Left lung (tissue), 10 donors: ENCODE measurements around the gene GPC1. TPM values are rescaled to one million over a fixed set of nuclear protein-coding genes. Genes with fewer than 3 reads are reported as not detected.

Experiments used
- ATAC-seq: fragments of 200-7000 bp; cut with Tn5 transposase; one replicate; pipeline ENCODE4 v1.9.1; 2020; ENCODE audit warnings: moderate library complexity
- DNase-seq, 4 donors: peaks; one replicate each; pipeline ENCODE4 v3.0.0-alpha.2; 2013 to 2020
- H3K27ac ChIP-seq, 2 donors: fragments of 200-600 bp; sonication (generic) in 1 of 2; one replicate each; pipeline versions ENCODE4 v1.5.0 to v1.8.0; 2020 to 2021
- H3K27me3 ChIP-seq, 2 donors: fragments of 200-600 bp; sonication (generic) in 1 of 2; one replicate each; pipeline versions ENCODE4 v1.5.0 to v1.8.0; 2020 to 2021
- H3K36me3 ChIP-seq, 2 donors: fragments of 200-600 bp; sonication (generic) in 1 of 2; one replicate each; pipeline versions ENCODE4 v1.5.0 to v1.8.0; 2020 to 2021
- H3K4me1 ChIP-seq, 2 donors: fragments of 200-600 bp; one replicate each; pipeline ENCODE4 v1.8.0; 2021
- H3K4me3 ChIP-seq, 2 donors: fragments of 200-600 bp; sonication (generic) in 1 of 2; one replicate each; pipeline versions ENCODE4 v1.5.0 to v1.8.0; 2020 to 2021; ENCODE audit warnings: mild to moderate bottlenecking in 1 of 2
- H3K9me3 ChIP-seq, 2 donors: fragments of 200-600 bp; sonication (generic) in 1 of 2; one replicate each; pipeline versions ENCODE4 v1.5.0 to v1.8.0; 2020 to 2021
- intact Hi-C, 2 donors: fragments of 100-400 bp; cut with DNase I; formaldehyde crosslinking; loops; one replicate each; pipeline versions ENCODE4 v1.11.2 to v1.14.2; 2022
- polyA plus RNA-seq, 6 donors: library from polyadenylated mRNA; unstranded; fragments of 120-200 nt; gene quantifications; one replicate each; pipeline ENCODE4 v1.2.1, GENCODE V29; 2013; ENCODE audit not compliant: insufficient read length in 6 of 6
- total RNA-seq, 2 donors: library from RNA; stranded (reverse); fragmentation: NEBNext Ultra II Directional; extraction: Animal tissue kit (Norgen Biotek cat#: 25700); gene quantifications; one replicate each; pipeline ENCODE4 v1.2.1, GENCODE V29; 2021
- TF ChIP-seq, protein P1 (sequence below), 2 donors: fragments of 200-600 bp; sonication (generic) in 1 of 2; IDR thresholded peaks; one replicate each; pipeline versions ENCODE4 v1.5.0 to v1.8.0; 2021; ENCODE audit warnings: antibody characterized with exemption in 2 of 2
- donor health status: DM: no; HTN: yes; CAD: no.
- donor health status: DM: no; HTN: no; CAD: no.

The GPC1 gene
- total and polyA plus RNA-seq, 8 donors = 24.6 to 63.4 (median 45.3) TPM

DNA sequence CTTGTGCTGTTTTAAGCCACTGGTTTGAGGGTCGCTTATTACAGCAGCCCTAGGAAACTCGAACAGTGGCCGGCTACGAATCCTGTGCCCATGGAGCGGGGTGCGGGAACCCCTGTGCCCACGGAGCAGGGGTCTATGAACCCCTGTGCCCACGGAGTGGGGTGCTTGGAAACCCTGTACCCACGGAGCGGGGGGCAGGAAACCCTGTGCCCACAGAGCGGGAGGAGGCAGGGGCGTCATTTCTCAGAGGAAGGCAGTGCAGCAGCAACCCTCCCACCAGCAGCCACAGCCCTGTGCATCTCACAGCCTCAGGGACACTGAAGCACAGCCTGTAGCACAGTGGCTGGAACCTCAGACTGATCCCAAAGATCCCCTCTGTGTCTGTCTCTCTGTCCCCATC, 34.2 kb upstream of the GPC1 start:
- H3K4me1 ChIP-seq = no peaks in the 10 kb centered on the region
- H3K27me3 ChIP-seq = peaks cover 0 to 16% of the 10 kb centered on the region in 2 donors
- intact Hi-C loops = no loop called here
- no peak for ATAC-seq
- H3K27ac ChIP-seq = no peak overlapping the region
- no peaks in the 10 kb centered on the region for H3K9me3 ChIP-seq
- TF ChIP-seq, protein P1, sequence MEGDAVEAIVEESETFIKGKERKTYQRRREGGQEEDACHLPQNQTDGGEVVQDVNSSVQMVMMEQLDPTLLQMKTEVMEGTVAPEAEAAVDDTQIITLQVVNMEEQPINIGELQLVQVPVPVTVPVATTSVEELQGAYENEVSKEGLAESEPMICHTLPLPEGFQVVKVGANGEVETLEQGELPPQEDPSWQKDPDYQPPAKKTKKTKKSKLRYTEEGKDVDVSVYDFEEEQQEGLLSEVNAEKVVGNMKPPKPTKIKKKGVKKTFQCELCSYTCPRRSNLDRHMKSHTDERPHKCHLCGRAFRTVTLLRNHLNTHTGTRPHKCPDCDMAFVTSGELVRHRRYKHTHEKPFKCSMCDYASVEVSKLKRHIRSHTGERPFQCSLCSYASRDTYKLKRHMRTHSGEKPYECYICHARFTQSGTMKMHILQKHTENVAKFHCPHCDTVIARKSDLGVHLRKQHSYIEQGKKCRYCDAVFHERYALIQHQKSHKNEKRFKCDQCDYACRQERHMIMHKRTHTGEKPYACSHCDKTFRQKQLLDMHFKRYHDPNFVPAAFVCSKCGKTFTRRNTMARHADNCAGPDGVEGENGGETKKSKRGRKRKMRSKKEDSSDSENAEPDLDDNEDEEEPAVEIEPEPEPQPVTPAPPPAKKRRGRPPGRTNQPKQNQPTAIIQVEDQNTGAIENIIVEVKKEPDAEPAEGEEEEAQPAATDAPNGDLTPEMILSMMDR (IDR thresholded peaks at IDR 0.05) = no peak
- DNase-seq = peak in 2 of 4 donors; percentile 11 to 20
- no peaks in the 10 kb centered on the region for H3K36me3 ChIP-seq
- no peak overlapping the region for H3K4me3 ChIP-seq

DNA sequence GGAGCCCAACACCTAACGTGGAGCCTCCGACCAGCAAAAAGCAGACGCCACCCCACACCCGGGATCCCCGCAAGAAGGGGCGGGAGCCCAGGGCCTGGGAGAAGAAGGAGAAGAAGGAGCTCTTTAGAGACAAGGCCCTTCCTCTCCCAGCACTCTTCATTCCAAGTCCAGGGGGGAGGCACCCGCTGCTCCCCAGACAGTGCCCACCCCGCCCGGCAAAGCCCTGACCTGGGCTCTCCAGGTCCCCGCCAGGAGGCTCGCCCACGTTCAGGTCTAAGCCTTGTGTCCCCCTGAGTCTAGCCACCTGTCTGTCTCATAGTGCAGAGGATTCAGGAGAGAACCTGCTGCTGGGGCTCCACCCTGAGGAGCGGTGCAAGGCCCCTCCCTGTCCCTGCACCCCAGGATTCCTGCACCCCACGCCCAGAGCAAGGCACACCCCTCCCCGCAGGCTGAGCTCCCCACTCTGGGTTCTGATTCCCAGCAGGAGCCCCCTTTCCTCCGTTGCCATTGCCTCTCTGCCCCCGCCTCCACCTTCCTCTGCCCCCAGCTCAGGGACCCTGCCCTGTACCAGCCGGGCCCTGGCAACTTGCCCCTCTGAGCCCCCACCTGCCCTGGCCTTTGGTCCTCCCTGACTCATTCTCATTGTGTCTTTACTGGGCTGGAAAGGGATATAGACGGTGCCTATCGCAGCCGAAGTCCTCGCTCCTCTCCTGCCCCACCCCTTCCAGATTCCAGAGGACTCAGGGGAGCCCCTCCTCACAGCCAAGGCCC, 33.5 kb upstream of the GPC1 start:
- no peak overlapping the region for H3K27ac ChIP-seq
- intact Hi-C loops = no loop called here
- peaks cover 0 to 16% of the 10 kb centered on the region in 2 donors for H3K27me3 ChIP-seq
- H3K4me1 ChIP-seq = no peaks in the 10 kb centered on the region
- ATAC-seq = no peak
- DNase-seq = peak in 2 of 4 donors; percentile 24 to 60
- no peak overlapping the region for H3K4me3 ChIP-seq
- TF ChIP-seq, protein P1 (IDR thresholded peaks at IDR 0.05) = no peak
- no peaks in the 10 kb centered on the region for H3K9me3 ChIP-seq
- H3K36me3 ChIP-seq = no peaks in the 10 kb centered on the region

DNA sequence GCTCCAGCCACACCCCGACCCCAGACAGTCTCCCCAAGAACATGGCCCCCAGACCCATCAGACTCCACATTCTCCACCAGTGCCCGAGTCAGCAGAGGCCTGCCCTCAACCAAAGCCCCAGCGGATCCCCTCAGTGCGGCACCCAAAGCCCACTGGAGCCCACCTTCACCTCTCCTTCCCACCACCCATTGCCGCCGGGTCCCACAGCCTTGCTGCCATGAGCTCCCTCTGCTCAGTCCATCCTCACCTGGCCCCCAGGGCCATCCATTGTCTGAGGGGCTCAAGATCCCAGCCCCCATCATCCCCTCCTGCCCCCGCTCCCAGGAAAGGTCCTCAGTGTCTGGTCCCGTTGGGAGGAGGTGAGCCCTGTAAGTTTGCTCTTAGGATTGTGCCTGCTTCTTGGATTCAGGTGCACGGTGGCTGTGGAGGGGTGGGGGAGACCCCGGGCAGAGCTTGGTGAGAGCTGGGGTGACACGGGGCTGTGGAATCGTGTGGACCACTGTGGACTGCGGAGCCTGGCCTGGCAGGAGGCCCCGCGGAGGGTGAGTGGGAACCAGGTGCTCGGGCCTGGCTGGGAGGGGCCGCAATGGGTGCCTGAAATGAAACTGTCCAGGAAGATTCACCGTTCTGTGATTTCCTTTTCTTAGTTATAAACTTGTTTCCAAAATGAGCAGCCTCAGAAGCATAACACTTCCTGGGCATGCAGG, 32.7 kb upstream of the GPC1 start:
- intact Hi-C loops = no loop called here
- ATAC-seq (no peak), DNase-seq (peak in 1 of 4 donors; percentile 65)
- H3K4me1 ChIP-seq = no peaks in the 10 kb centered on the region
- H3K9me3 ChIP-seq = no peaks in the 10 kb centered on the region
- TF ChIP-seq, protein P1 (IDR thresholded peaks at IDR 0.05) = no peak
- no peak overlapping the region for H3K4me3 ChIP-seq
- H3K36me3 ChIP-seq = no peaks in the 10 kb centered on the region
- no peak overlapping the region for H3K27ac ChIP-seq
- H3K27me3 ChIP-seq = peaks cover 0 to 16% of the 10 kb centered on the region in 2 donors

DNA sequence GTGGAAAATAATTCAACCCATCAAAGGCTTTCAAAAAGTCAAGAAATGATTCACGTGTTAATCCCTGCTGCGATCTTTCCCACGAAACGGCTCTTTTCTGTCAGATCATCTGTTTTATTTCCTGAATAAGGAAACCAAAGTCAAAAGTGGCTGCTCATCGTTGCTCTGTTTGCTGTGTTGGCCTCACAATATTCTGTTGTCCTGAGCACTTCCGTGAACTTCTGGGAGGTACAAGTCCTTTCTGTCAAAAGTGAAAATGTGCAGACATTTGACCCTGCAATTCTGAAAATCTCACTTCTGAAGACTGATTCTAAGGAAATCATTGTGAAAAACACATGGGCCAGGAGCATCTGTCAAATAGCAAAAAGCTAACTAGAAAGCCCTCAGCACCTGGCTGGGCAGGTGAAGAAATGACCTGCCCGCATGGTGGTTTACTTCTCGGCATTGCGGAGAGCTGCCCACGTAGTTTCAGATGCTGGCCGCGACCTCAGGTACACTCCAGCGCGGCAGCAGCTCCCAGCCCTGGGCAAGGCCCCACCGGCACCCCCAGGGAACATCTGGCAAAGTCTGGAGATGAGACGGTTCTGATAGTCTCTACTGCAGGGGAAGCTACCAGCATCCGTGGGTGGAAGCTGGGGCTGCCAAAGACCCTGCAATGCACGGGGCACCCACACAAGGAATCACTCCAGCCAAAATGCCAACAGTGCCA, 31.9 kb upstream of the GPC1 start:
- no peaks in the 10 kb centered on the region for H3K36me3 ChIP-seq
- H3K9me3 ChIP-seq = no peaks in the 10 kb centered on the region
- TF ChIP-seq, protein P1 (IDR thresholded peaks at IDR 0.05) = no peak
- intact Hi-C loops = no loop called here
- H3K27ac ChIP-seq = no peak overlapping the region
- DNase-seq = peak in 2 of 4 donors; percentile 19 to 56
- ATAC-seq = no peak
- H3K4me3 ChIP-seq = no peak overlapping the region
- no peaks in the 10 kb centered on the region for H3K4me1 ChIP-seq
- peaks cover 0 to 16% of the 10 kb centered on the region in 2 donors for H3K27me3 ChIP-seq
